GM19035 (cell line): ENCODE measurements around the gene M1AP.

ENCODE experiments used
- ATAC-seq: cut with Tn5 transposase; IDR thresholded peaks from one replicate; pipeline ENCODE4 v1.9.1; 2021; ENCODE audit not compliant: unreplicated experiment

The M1AP gene

DNA sequence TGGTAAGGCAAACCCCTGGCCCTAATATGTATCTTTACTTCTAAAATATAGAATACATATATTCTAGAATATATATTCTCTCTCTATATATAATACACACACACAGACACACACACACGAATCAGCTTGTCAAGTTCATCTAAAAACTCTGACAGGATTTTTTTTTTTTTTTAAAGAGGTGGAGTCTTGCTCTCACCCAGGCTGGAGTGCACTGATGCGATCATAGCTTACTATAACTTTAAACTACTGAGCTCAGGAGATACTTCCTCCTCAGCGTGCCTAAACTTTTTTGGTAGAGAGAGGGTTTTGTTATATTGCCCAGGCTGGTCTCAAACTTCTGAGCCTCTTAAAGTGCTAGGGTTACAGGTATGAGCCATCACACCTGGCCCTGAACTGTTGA is 48.5 kb downstream of the M1AP start:
- ATAC-seq, result no peak

DNA sequence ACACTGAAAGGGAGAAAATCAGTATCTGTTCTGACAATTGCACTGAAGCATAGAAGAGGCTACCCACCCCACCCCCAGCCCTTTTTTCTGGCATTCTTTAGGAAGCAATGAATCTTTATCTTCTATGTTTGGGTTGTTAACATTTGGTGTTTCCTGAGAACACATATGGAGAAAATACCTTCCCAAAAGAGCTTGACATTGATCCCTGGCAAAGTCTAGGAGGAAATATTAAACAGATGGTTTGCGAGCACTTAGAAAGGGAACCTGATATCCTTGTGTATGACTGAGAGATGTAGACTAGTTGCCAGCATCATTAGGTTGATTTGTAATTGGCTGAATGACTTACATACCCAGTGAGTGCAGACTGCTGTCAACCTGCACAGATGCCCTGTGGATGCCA is 50.7 kb downstream of the M1AP start:
- no peak for ATAC-seq

DNA sequence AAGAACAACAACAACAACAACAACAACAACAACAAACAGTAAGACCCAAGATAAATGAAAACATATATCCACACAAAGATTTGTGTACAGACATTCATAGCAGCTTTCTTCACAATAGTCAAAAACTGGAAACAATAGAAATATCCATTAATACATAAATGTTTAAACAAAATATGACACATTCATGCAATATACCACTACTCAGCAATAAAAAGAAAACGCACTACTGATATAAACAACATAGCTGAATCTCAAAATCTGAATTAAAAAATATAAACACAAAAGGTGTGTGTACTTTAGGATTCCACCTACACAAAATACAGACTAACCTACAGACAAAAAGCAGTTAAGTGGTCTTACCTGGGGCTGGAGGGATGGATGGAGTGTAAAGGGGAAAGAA is 51.5 kb downstream of the M1AP start:
- no peak for ATAC-seq

DNA sequence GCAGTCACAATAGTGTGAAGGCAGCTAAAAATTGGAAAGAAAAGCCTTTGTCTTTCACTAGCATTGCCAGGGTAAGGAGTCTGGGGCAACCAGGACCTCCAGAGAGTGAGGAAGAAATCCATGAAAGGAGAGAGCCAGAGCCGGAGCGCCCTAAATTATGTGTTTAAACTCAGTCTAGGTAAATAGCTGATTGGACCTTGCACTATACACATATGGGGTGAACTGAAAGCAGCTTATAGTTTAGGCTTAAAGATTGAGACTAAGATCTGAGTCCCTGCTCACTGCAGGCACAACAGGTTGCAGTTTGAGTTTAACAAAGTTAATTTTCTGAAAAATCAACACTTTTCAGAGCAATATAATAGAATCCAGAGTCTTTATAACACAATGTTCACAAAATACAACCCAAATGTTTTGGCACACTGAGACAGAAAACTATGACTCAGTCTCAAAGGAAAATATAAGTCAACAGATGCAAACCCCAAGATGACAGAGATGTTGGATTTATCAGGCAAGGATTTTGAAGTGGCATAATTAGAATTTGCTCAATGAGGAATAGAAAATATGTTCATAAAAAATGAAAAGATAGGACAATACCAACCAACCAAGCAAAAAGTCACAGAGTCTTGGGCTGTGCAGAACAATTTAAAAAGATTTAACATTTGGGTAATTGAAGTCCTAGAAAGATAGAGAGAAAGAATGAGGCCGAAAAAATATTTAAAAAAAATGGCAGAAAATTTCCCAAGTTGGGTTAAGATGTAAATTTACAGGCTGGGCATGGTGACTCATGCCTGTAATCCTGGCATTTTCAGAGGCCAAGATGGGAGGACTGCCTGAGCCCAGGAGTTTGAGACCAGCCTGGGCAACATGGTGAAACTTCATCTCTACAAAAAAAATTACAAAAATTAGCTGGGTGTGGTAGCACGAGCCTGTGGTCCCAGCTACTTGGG is 54.0 kb downstream of the M1AP start:
- no peak for ATAC-seq

DNA sequence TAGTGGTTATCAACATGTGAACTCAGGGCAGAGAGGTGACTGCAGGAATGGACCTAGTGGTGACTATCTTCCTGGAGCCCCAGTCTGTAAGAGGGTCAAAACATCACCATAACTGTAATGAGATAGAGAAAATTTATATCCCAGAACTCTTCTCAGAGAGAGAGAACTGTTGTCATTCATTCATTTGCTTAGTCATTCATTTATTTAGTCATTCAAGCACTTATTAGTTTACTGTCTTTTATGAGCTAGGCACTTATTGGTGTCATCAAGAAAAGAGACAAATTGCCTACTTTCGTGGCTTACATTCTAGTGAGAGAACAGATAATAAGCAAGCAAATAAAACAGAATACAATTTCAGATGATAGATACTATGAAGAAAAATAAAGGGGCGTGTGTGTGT is 59.5 kb downstream of the M1AP start:
- ATAC-seq, result no peak

DNA sequence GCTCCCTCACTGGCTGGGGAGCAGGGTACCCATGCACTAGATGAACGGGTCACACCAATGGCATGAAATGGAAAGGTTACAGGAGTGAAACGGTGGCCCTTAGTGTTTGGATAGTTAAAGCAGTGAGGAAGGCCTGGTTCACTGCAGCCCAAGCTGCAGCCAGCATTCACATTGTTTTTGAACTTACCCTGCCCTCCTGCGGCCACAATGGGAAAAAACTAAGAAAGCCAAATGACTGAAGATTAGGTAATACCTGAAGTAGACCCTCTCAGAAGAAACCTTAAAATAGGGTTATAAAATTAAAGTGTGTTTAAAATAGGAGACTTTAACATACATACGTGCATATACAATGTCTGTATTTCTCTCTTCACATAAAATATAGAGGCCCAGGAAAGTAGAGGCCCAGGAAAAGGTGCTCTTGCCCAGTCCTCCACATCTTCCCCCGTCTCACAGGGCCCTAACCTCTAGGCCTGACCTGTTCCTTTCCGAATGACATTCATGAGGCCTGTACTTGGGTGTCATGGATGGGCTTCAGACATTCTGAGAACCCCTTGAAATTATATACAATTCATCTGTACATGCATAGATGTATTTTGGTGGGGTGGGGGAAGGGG is 60.4 kb downstream of the M1AP start:
- ATAC-seq, result peak; percentile 57

DNA sequence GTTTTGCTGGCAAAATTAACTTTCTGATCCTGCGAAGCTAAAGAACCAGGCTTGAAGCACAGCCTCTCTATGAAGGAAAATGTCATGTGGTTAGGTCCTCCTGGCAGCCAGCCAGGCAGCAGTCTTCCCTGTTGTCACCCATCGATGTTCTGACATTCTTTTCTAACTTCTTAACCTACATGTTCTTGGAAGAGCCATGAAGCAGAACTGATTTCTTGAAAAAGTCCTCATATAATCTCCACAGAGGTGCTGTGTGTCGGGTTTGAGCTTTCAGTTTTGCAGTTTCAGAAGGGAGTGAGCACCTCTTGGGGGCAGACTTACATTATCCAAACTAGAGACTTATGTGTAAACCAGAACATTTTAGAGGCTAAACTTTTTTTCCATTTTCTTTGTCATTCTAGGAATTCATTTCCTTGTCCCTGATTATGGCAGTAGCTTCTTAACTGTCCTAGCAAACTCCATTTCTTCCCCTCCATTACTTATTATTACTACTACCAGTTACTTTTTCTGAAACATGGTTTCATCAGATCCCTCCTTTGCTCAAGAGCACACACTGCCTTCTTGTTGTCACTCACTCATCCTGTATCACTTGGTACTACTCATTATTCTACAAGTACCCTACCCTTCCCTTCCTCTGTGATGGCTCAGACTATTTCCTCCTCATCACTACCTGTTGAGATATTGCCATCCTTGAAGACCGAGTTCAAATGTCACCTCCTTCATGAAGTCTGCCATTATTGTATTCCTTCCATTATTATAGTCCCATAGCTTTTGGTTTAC is 62.5 kb downstream of the M1AP start:
- ATAC-seq, result no peak

DNA sequence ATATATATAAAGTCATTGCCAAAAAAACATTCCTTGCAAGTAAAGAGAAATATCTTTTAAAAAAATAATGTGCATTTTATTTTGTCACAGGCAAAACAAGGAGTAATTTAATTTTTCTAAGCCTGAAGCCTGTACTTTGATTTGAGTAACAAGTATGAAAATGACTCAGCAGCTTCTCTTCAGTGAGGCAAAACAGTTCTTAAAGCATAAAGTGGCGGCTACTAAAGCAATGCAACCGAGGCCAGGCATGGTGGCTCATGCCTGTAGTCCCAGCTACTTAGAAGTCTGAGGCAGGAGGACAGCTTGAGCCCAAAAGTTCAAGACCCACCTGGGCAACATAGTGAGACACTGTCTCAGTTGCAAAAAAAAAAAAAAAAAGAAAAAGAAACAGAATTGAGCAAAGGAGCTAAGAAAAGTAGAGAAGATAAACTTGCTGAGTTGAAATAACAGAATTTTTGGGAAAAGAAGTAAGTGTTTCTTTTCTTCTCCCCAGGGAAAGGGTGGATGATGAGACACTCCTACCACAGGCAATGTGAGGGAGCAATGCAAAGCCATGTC is 64.0 kb downstream of the M1AP start:
- peak; percentile 57 for ATAC-seq

DNA sequence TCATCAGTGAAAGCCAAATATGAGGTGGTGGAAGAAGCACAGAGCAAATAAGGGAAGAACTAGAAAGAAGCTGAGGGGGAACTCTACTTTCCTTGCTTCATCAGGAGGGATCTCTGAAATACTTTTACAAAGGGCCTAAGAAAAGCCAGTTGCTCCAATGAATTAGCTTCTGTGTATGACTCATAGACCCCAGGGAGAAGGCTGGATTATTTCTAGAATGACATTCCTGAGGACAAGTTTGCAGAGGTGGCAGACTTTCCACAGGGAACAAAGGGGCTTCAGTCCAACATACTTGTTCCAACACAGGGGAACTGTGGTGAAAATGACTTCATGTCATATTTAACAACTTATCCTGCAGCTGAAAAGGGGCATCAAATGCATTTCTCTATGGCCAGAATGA is 64.6 kb downstream of the M1AP start:
- ATAC-seq, result no peak

DNA sequence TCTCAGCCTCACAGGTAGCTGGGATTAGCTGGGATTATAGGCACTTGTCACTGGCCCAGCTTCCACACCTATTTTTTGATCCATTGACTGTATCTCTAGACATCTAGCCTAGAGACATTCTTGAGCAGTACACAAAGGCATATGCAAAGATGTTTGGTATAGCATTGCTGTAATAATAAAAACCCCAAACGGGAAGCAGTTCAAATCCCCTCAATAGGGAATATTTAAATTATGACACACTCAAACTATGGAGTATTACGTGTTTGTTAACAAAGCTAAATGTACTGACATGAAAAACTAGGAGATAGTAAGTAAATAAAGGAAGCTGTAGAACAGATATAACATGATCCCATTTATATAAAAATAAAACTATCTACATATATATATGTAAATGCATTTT is 65.9 kb downstream of the M1AP start:
- no peak for ATAC-seq

DNA sequence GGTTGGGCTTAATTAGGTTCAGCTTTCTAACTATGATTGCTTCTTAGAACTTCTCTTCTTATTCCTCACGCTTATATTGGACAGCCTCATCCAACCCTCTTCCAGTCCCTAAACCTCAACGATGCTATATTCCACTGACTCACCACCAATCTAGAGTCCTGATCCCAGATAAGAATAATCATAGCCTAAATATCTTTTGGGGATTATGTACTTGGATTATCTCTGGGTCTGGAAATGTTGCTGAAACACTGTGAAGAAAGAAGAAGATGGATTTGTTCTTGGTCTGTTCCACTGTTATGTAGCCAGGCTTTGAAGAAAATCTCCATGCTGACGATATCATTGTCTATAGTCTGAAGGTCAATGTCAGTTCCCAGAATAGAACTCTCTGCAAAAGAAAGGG is 66.7 kb downstream of the M1AP start:
- ATAC-seq, result no peak

DNA sequence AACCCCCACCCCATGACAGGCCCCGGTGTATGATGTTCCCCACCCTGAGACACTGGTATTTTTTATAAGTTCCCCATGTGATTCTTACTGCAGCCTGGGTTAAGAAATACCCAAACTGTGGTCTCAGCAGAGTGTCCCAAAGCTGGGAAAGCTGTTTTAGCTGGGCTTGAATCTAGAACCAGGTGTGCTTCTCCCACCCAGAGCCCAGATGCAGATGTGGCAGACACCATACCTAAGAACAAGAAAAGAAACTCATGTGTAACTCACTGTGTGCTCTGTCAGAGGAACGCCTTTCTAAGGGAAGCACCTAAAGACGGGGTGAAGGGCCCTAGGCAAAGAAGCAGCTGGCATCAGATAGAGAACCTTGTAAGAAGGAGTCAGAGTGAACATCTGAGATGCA is 69.7 kb downstream of the M1AP start:
- ATAC-seq, result peak; percentile 50

DNA sequence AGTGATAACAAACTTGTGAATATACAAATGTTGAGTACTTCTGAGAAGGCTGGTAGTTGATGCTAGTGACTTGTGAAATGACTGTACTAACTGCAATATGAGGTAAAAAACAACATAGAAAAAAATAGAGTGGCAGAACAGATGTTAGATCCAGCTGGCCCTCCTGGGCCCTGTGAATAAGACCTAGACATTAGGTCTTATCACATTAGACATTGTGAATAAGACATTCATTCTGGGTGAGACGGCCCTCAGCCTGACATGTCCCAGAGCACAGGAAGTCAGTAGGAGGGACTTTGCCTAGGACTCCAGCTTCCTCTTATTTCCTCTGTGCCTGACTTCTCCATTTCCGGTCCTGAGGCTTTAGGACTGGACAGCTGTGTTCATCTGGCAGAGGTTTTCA is 70.7 kb downstream of the M1AP start:
- peak; percentile 37 for ATAC-seq

DNA sequence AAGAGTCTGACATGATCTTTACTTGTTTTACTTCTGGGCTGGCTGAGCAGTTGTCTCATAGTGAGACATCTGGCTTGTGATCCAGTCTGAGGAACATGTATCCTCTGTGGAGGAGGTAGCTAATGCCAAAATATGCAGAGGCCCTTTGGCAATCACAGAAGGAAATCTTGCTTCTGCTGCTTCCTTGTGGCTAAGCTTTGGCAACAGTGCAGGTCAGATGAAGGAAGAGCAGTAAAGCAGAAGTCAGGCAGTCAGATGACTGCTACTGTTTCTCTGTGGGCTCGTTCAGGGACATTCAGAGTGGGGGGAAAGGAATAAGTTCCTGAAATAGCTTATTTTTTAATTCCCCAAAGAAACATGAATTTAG is 71.3 kb downstream of the M1AP start:
- ATAC-seq, result no peak

DNA sequence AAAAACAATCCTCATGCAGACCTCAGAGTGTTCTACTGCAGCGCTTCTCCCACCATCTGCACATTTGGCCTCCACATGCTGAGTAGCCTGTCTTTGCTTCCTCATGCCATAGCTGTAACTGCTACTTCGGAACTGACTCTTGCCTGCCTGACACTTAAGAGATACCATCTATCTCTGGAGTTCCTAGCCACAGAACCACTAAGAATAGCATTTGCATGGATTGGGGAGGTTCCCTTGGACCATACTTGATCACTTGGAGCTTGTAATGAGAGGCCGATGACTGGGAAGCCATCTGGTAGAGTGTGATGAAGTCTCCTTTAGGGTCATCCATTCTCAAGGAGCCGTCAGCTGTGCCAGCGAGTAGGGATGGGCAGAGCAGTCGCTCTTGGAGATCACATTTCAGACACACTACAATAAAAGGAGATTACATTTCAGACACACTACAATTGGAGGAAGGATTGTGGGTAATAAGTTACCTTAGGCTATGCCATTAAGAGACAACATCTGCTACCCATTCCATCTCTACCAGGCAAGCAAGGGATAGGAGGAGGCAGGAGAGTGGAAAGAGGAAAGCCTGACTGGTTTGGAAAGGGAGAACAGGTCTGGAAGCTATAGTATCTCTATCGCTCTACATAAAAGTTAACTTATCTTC is 71.8 kb downstream of the M1AP start:
- ATAC-seq, result no peak

DNA sequence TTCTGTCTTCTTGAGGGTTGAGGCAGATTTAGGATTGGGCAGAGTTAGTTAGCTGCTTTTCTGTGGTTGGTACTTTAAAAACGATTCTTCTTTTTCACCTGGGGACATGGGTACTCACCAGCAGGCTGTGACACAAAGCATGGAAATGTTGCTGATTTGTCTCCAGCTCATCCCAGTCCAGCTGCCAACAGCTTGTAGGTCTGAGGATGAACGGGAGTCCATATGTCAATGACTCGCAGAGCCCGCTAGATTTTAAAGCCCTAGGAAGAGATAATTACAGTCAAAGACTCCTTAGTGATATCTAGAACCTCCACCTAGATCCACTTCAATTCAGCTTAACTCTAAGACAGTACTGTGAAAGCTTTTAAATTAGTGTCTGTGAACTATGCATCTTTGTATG is 72.8 kb downstream of the M1AP start:
- no peak for ATAC-seq

DNA sequence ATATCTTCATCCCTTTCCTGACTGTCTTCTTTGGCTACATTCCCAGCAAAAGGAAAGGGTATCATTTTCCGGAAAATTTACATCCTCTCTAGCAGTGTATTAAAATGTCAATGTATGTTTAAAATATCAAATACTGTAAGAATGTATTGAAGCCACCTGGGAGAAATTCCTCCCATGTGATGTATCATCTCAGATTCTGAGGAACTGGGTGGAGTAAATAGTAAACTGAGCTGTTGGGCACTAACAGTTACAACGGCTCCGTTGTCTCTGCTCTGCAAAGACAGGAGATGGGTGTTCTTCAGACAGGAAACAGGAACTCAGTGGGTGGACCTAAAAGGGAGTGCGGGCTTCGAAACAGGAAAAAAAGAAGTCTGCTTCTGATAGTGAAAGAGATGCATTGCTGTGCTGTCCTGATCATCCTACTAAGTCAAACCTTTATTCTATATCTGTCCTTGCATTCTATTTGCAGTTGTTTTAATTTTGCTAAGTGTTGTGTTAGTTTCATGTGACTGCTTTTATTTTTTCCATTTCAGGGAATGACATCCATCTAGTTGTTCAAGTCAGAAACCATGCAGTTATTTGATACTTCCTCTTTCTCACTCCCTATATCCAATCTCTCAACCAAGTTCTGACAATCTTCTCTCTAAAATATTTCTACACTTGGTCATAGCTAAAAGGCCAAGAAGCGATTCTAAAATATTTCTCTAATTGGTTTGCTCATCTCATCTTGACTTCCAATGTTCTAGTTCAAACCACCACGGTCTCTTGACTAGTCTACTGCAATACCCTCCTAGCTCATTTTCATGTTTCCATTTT is 74.2 kb downstream of the M1AP start:
- peak; percentile 41 for ATAC-seq

DNA sequence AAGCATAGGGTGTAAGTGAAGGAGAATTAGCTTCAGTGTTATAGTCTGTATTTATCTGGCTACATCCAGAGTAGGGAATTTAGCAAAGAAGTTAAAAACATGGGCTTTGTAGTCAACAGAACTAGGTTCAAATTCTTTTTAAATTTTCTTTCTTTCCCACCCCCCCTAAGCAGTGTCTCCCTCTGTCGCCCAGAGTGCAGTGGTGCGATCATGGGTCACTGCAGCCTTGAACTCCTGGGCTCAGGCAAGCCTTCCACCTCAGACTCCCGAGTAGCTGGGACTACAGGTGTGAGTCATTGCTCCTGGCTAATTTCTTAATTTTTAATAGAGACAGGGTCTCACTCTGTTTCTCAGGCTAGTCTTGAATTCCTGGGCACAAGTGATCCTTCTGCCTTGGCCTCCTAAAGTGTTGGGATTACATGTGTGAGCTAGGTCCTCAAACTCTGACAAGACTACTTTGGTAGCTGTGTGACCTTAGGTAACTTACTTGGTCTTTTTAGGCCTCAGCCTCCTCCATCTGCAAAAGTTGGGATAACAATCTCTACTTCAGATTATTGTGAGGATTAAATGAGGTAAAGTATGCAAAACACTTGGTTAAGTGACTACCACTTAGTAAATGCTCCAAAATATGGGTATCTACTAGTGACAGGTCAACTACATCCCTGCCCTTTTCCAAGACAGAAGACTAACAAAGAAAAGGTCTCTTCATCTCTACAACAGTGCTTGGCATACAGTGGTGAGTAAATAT is 75.8 kb downstream of the M1AP start:
- ATAC-seq, result no peak

DNA sequence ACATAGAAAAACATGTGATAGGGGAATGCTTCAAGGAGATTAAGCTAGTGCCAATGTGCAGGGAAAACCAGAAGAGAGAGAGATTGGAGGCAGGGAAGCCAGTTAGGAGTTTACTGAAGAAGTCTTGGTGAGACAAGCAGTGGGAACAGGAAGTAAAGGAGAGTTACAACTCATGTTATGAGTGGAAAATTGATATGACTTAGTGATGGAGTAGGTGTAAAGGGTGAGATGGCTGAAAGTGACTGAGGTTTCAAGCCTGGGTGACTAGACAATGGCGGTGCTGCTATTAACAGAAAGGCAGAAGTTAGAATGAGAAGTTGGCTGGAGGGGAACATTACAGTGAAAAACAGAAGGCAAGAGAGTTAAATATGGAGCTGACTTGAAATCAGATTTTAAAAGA is 77.1 kb downstream of the M1AP start:
- ATAC-seq, result peak; percentile 63

DNA sequence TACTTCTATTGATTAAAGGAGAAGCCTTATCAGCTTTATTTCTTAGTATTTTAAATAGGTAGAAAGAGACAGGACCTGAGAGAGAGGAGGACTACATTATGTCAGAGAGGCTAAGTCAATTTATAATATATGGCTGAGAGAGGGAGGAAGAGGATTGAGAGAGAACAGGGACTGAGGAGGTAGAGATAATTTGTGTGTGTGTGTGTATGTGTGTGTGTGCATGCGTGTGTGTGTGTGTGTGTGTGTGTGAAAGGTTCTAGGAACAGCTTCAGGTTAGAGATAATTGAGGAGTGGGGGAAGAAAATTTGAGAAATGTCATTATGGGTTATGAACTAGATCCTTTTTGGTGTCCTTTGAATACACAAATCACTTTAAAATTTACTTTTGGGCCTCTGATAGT is 78.4 kb downstream of the M1AP start:
- no peak for ATAC-seq
